Measurements from ENCODE around the gene APBB2.

Gene APBB2

DNA sequence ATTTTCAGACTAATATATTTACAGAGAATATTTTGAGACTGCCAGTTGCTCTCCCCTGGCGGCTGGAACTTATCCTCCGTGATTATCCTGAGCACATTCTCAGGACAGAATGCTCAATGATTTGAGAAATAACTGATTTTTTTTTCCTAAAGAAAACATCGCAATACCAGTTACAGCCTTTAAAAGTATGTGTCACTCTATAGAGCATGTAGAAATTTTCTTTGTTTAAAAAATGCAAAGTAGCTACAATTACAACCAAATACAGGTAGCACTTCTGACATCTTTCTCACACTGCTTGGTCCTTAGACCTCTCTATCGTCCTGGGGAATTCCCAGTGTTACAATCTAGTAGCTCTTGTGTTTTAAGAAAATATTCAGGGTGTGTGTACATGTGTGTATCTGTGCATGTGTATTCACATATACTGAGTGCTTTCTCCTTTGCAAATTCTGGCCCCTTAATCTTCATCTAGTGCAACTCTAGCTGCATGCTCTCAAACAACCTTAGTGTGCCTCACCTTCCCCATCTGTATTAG lies 13.8 kb downstream of the APBB2 start:
- H2AK5ac ChIP-seq (ENCODE audit: low read length, severe bottlenecking) = peak overlapping the region; percentile 5
- no peak overlapping the region for H2BK15ac ChIP-seq (ENCODE audit: low read depth, poor library complexity, severe bottlenecking)

DNA sequence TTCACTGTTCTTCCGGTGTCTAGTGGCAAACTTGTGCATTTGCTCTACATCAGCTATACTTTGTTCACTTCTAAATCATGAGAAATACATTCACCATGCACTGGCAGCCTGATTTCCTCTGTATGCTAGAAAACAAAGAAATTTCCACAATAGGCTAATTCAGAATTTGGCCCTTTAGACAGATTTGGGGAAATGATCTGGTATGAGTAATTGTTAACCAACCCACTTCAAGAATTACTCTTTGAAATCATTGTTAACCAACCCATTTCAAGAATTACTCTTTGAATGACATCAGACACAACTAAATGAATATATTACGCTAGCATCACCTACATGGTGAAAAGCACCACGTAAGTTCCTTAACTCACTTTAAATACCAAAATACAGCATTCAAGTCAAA lies 14.6 kb downstream of the APBB2 start:
- H3K4me2 ChIP-seq (ENCODE audit: low read length, poor library complexity, severe bottlenecking) = no peak overlapping the region
- H3K4me1 ChIP-seq (ENCODE audit: control insufficient read depth, insufficient read depth, low read depth, low read length) = peaks cover 15% of the 10 kb centered on the region
- no peak overlapping the region for H2BK15ac ChIP-seq (ENCODE audit: low read depth, poor library complexity, severe bottlenecking)
- H2BK12ac ChIP-seq (ENCODE audit: low read length in 2 of 2) = no peak overlapping the region
- no peak overlapping the region for H4K8ac ChIP-seq (ENCODE audit: low read length)
- 90% methylated on average over 3 of the region's 3 CpGs for WGBS
- H3K14ac ChIP-seq (ENCODE audit: low read length in 2 of 2) = no peak overlapping the region
- H2AFZ ChIP-seq (ENCODE audit: low read depth, low read length) = no peak overlapping the region
- H3K4me3 ChIP-seq (ENCODE audit: insufficient read depth in 1 of 2, low read depth in 1 of 2, low read length in 2 of 2) = no peak overlapping the region
- H4K91ac ChIP-seq (ENCODE audit: low read length) = no peak overlapping the region
- H3K23ac ChIP-seq (ENCODE audit: low read length in 2 of 2) = no peak overlapping the region
- H3K79me1 ChIP-seq (replicated peaks; ENCODE audit: low read length, poor library complexity, severe bottlenecking) = peaks cover 11% of the 10 kb centered on the region
- no peak overlapping the region for H3K9ac ChIP-seq (ENCODE audit: low read length)
- DNase-seq = no peak
- H3K27ac ChIP-seq (ENCODE audit: low read length, poor library complexity, severe bottlenecking) = no peak overlapping the region
- no peak overlapping the region for H2AK5ac ChIP-seq (ENCODE audit: low read length, severe bottlenecking)
- H2BK120ac ChIP-seq (ENCODE audit: low read depth, low read length) = no peak overlapping the region
- H3K27me3 ChIP-seq (ENCODE audit: control insufficient read depth in 1 of 2, insufficient read depth in 1 of 2, low read length in 2 of 2) = no peaks in the 10 kb centered on the region
- H3K36me3 ChIP-seq (ENCODE audit: control insufficient read depth in 1 of 2, insufficient read depth in 2 of 2, low read depth in 1 of 2, low read length in 2 of 2) = no peaks in the 10 kb centered on the region
- no peaks in the 10 kb centered on the region for H3K9me3 ChIP-seq (ENCODE audit: control insufficient read depth, low read length)
- no peak overlapping the region for H3K18ac ChIP-seq (ENCODE audit: low read depth in 1 of 2, low read length in 2 of 2)
- H3K4ac ChIP-seq (ENCODE audit: low read depth in 1 of 2, low read length in 2 of 2) = no peak overlapping the region
- no peak overlapping the region for H2BK5ac ChIP-seq (ENCODE audit: low read depth, low read length, poor library complexity, severe bottlenecking)

More for the DNA sequence above, 13.8 kb downstream of the APBB2 start:
- no peaks in the 10 kb centered on the region for H3K27me3 ChIP-seq (ENCODE audit: control insufficient read depth in 1 of 2, insufficient read depth in 1 of 2, low read length in 2 of 2)
- H3K9me3 ChIP-seq (ENCODE audit: control insufficient read depth, low read length) = no peaks in the 10 kb centered on the region
- no peak overlapping the region for H3K4me2 ChIP-seq (ENCODE audit: low read length, poor library complexity, severe bottlenecking)
- peak overlapping the region; percentile 21 for H3K27ac ChIP-seq (ENCODE audit: low read length, poor library complexity, severe bottlenecking)
- peaks cover 15% of the 10 kb centered on the region for H3K4me1 ChIP-seq (ENCODE audit: control insufficient read depth, insufficient read depth, low read depth, low read length)
- H3K23ac ChIP-seq (ENCODE audit: low read length in 2 of 2) = no peak overlapping the region
- no peak overlapping the region for H2BK120ac ChIP-seq (ENCODE audit: low read depth, low read length)
- no peak overlapping the region for H3K4ac ChIP-seq (ENCODE audit: low read depth in 1 of 2, low read length in 2 of 2)
- H2AFZ ChIP-seq (ENCODE audit: low read depth, low read length) = no peak overlapping the region
- H4K91ac ChIP-seq (ENCODE audit: low read length) = no peak overlapping the region
- H3K79me1 ChIP-seq (replicated peaks; ENCODE audit: low read length, poor library complexity, severe bottlenecking) = peaks cover 9% of the 10 kb centered on the region
- no peak overlapping the region for H3K4me3 ChIP-seq (ENCODE audit: insufficient read depth in 1 of 2, low read depth in 1 of 2, low read length in 2 of 2)
- no peak overlapping the region for H3K14ac ChIP-seq (ENCODE audit: low read length in 2 of 2)
- 100% methylated on average over 2 of the region's 4 CpGs for WGBS
- H2BK5ac ChIP-seq (ENCODE audit: low read depth, low read length, poor library complexity, severe bottlenecking) = no peak overlapping the region
- no peak overlapping the region for H3K9ac ChIP-seq (ENCODE audit: low read length)
- no peak overlapping the region for H4K8ac ChIP-seq (ENCODE audit: low read length)
- H2BK12ac ChIP-seq (ENCODE audit: low read length in 2 of 2) = no peak overlapping the region
- no peaks in the 10 kb centered on the region for H3K36me3 ChIP-seq (ENCODE audit: control insufficient read depth in 1 of 2, insufficient read depth in 2 of 2, low read depth in 1 of 2, low read length in 2 of 2)
- DNase-seq = no peak
- H3K18ac ChIP-seq (ENCODE audit: low read depth in 1 of 2, low read length in 2 of 2) = no peak overlapping the region

DNA sequence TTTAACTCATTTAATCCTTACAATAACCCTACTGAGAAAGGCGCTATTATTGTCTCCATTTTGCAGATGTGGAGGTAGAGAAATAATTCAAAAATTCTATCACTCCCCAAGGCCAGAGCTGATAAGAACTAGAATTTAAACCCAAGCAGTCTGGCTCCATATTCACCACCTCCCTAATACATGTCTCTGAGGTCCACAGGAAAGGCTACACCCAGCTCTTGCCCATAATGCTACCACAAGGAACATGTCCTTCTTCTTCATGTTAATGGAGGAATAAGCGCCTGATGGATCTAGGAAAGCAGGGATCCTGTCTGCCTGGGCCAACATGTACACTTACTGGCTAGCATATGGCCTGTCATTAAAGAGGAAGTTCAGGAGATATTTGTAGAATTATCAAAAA lies 16.3 kb downstream of the APBB2 start:
- DNase-seq = no peak
- Histone ChIP-seq H3K4me1 (ENCODE audit: control insufficient read depth, insufficient read depth, low read depth, low read length) (peaks cover 9% of the 10 kb centered on the region), H2BK15ac (ENCODE audit: low read depth, poor library complexity, severe bottlenecking) (no peak overlapping the region), H4K91ac (ENCODE audit: low read length) (no peak overlapping the region), H3K27ac (ENCODE audit: low read length, poor library complexity, severe bottlenecking) (no peak overlapping the region), H2AFZ (ENCODE audit: low read depth, low read length) (no peak overlapping the region), H3K9ac (ENCODE audit: low read length) (no peak overlapping the region), H4K8ac (ENCODE audit: low read length) (no peak overlapping the region), H2AK5ac (ENCODE audit: low read length, severe bottlenecking) (no peak overlapping the region), H2BK5ac (ENCODE audit: low read depth, low read length, poor library complexity, severe bottlenecking) (no peak overlapping the region), H3K9me3 (ENCODE audit: control insufficient read depth, low read length) (no peaks in the 10 kb centered on the region), H3K14ac (ENCODE audit: low read length in 2 of 2) (no peak overlapping the region), H2BK12ac (ENCODE audit: low read length in 2 of 2) (no peak overlapping the region), H3K23ac (ENCODE audit: low read length in 2 of 2) (no peak overlapping the region), H2BK120ac (ENCODE audit: low read depth, low read length) (no peak overlapping the region), H3K18ac (ENCODE audit: low read depth in 1 of 2, low read length in 2 of 2) (no peak overlapping the region), H3K4me2 (ENCODE audit: low read length, poor library complexity, severe bottlenecking) (no peak overlapping the region), H3K36me3 (ENCODE audit: control insufficient read depth in 1 of 2, insufficient read depth in 2 of 2, low read depth in 1 of 2, low read length in 2 of 2) (no peaks in the 10 kb centered on the region), H3K4ac (ENCODE audit: low read depth in 1 of 2, low read length in 2 of 2) (no peak overlapping the region), H3K79me1 (replicated peaks; ENCODE audit: low read length, poor library complexity, severe bottlenecking) (peaks cover 15% of the 10 kb centered on the region), H3K27me3 (ENCODE audit: control insufficient read depth in 1 of 2, insufficient read depth in 1 of 2, low read length in 2 of 2) (no peaks in the 10 kb centered on the region), H3K4me3 (ENCODE audit: insufficient read depth in 1 of 2, low read depth in 1 of 2, low read length in 2 of 2) (no peak overlapping the region)
- 88% methylated on average over 2 of the region's 2 CpGs for WGBS

DNA sequence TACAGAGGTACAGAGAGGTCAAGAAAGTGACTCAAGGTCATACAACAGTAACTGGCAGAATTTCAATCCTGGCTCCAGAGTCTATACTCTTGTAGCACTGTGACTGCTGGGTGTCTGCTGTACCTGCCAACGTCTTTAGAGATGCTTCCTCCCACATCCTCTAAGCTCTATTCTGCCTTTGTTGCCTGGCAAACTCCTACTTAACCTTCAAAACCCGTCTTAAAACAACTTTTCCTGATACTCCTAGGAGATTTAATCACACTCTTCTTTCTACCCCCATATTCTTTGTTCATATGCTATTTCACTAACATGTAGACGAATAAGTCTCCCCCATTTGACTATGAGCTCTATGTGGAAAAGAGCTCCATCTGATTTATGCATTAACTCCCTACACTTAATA lies 16.8 kb downstream of the APBB2 start:
- Histone ChIP-seq H2AK5ac (ENCODE audit: low read length, severe bottlenecking) (no peak overlapping the region), H3K27me3 (ENCODE audit: control insufficient read depth in 1 of 2, insufficient read depth in 1 of 2, low read length in 2 of 2) (no peaks in the 10 kb centered on the region), H3K18ac (ENCODE audit: low read depth in 1 of 2, low read length in 2 of 2) (no peak overlapping the region), H2BK12ac (ENCODE audit: low read length in 2 of 2) (no peak overlapping the region), H2BK5ac (ENCODE audit: low read depth, low read length, poor library complexity, severe bottlenecking) (no peak overlapping the region), H4K8ac (ENCODE audit: low read length) (no peak overlapping the region), H3K14ac (ENCODE audit: low read length in 2 of 2) (no peak overlapping the region), H4K91ac (ENCODE audit: low read length) (no peak overlapping the region), H3K36me3 (ENCODE audit: control insufficient read depth in 1 of 2, insufficient read depth in 2 of 2, low read depth in 1 of 2, low read length in 2 of 2) (no peaks in the 10 kb centered on the region), H3K9ac (ENCODE audit: low read length) (peak overlapping the region; percentile 53), H3K79me1 (replicated peaks; ENCODE audit: low read length, poor library complexity, severe bottlenecking) (peaks cover 15% of the 10 kb centered on the region), H2AFZ (ENCODE audit: low read depth, low read length) (no peak overlapping the region), H3K4ac (ENCODE audit: low read depth in 1 of 2, low read length in 2 of 2) (no peak overlapping the region), H3K27ac (ENCODE audit: low read length, poor library complexity, severe bottlenecking) (no peak overlapping the region), H3K4me1 (ENCODE audit: control insufficient read depth, insufficient read depth, low read depth, low read length) (peaks cover 9% of the 10 kb centered on the region), H3K9me3 (ENCODE audit: control insufficient read depth, low read length) (no peaks in the 10 kb centered on the region), H2BK120ac (ENCODE audit: low read depth, low read length) (no peak overlapping the region), H3K23ac (ENCODE audit: low read length in 2 of 2) (no peak overlapping the region), H2BK15ac (ENCODE audit: low read depth, poor library complexity, severe bottlenecking) (no peak overlapping the region), H3K4me2 (ENCODE audit: low read length, poor library complexity, severe bottlenecking) (no peak overlapping the region), H3K4me3 (ENCODE audit: insufficient read depth in 1 of 2, low read depth in 1 of 2, low read length in 2 of 2) (no peak overlapping the region)
- 91% methylated on average over 3 of the region's 3 CpGs for WGBS
- no peak for DNase-seq

Data from mesenchymal stem cell (in vitro differentiated cells and primary cell).